Neutrophil (primary cell): ENCODE measurements around the gene DLGAP3.

Source experiments
- H3K27ac ChIP-seq: fragments of 200-600 bp; sonication (generic); 2 replicates; pipeline ENCODE4 v1.5.1; 2016; ENCODE audit warnings: mild to moderate bottlenecking, moderate library complexity
- H3K27me3 ChIP-seq: fragments of 200-600 bp; sonication (generic); 2 replicates; pipeline ENCODE4 v1.6.0; 2016; ENCODE audit warnings: mild to moderate bottlenecking
- H3K36me3 ChIP-seq: fragments of 200-600 bp; sonication (generic); 2 replicates; pipeline ENCODE4 v1.5.1; 2017
- H3K4me1 ChIP-seq, 2 experiments: fragments of 200-600 bp in 1 of 2; sonication (generic) in 1 of 2; 1 replicate in 1 of 2; 2 replicates in 1 of 2; pipeline versions ENCODE4 v1.5.1 to v1.6.1; 2013 to 2016; ENCODE audit warnings: low read depth in 1 of 2, low read length in 1 of 2, mild to moderate bottlenecking in 1 of 2, moderate library complexity in 1 of 2; ENCODE audit not compliant: control insufficient read depth in 1 of 2, insufficient read depth in 1 of 2
- H3K4me3 ChIP-seq, 2 experiments: fragments of 200-600 bp in 1 of 2; sonication (generic) in 1 of 2; 1 replicate in 1 of 2; 2 replicates in 1 of 2; pipeline ENCODE4 v1.5.1; 2013 to 2016; ENCODE audit warnings: low read depth in 1 of 2, low read length in 1 of 2, mild to moderate bottlenecking in 1 of 2, moderate library complexity in 1 of 2
- H3K9me3 ChIP-seq: fragments of 200-600 bp; sonication (generic); 2 replicates; pipeline ENCODE4 v1.5.1; 2016
- TF ChIP-seq, protein P1 (sequence below): fragments of 200-600 bp; sonication (generic); IDR thresholded peaks from 2 replicates; pipeline ENCODE4 v1.5.1; 2016; ENCODE audit warnings: antibody characterized with exemption

The DLGAP3 gene

DNA sequence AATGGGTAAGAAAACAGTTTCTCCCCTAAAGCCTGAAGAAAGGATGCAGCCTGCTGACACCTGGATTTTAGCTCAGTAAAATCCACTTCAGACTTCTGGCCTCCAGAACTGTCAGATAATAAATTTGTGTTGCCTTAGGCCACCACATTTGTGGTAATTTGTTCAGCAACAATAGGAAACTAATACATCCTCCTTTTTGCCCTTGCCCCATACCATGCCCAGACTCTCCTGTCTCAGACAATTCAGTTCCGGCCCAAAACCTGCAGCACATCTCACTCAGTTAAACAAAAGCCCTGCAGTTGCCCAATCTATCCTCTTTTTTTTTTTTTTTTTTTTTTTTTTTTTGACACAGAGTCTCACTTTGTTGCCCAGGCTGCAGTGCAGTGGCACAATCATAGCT is 95.7 kb downstream of the DLGAP3 start:
- peaks cover 0 to 17% of the 10 kb centered on the region in 2 experiments for H3K4me1 ChIP-seq

GRCh38 chr1:34831721-34832246 is 97.7 kb downstream of the DLGAP3 start:
- Histone ChIP-seq H3K4me3 (no peak overlapping the region), H3K9me3 (no peaks in the 10 kb centered on the region), H3K27ac (no peak overlapping the region), H3K36me3 (no peaks in the 10 kb centered on the region), H3K4me1 (peaks cover 0 to 17% of the 10 kb centered on the region in 2 experiments), H3K27me3 (no peaks in the 10 kb centered on the region)
- TF ChIP-seq, protein P1, sequence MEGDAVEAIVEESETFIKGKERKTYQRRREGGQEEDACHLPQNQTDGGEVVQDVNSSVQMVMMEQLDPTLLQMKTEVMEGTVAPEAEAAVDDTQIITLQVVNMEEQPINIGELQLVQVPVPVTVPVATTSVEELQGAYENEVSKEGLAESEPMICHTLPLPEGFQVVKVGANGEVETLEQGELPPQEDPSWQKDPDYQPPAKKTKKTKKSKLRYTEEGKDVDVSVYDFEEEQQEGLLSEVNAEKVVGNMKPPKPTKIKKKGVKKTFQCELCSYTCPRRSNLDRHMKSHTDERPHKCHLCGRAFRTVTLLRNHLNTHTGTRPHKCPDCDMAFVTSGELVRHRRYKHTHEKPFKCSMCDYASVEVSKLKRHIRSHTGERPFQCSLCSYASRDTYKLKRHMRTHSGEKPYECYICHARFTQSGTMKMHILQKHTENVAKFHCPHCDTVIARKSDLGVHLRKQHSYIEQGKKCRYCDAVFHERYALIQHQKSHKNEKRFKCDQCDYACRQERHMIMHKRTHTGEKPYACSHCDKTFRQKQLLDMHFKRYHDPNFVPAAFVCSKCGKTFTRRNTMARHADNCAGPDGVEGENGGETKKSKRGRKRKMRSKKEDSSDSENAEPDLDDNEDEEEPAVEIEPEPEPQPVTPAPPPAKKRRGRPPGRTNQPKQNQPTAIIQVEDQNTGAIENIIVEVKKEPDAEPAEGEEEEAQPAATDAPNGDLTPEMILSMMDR = no peak

More for the DNA sequence above, 95.7 kb downstream of the DLGAP3 start:
- no peaks in the 10 kb centered on the region for H3K36me3 ChIP-seq
- H3K27ac ChIP-seq = peak overlapping the region; percentile 43
- no peaks in the 10 kb centered on the region for H3K9me3 ChIP-seq
- no peaks in the 10 kb centered on the region for H3K27me3 ChIP-seq
- no peak overlapping the region for H3K4me3 ChIP-seq
- TF ChIP-seq, protein P1 = no peak

- Histone ChIP-seq H3K9me3 (no peaks in the 10 kb centered on the region), H3K27ac (no peak overlapping the region), H3K36me3 (no peaks in the 10 kb centered on the region), H3K27me3 (no peaks in the 10 kb centered on the region), H3K4me3 (no peak overlapping the region), H3K4me1 (peaks cover 0 to 16% of the 10 kb centered on the region in 2 experiments)
- TF ChIP-seq, protein P1 = no peak
Measured at GRCh38 chr1:34829250-34829649, 100.2 kb downstream of the DLGAP3 start.

GRCh38 chr1:34828611-34829010 is 100.8 kb downstream of the DLGAP3 start:
- no peak overlapping the region for H3K4me3 ChIP-seq
- peaks cover 0 to 13% of the 10 kb centered on the region in 2 experiments for H3K4me1 ChIP-seq
- TF ChIP-seq, protein P1 = no peak
- no peak overlapping the region for H3K27ac ChIP-seq
- no peaks in the 10 kb centered on the region for H3K27me3 ChIP-seq
- no peaks in the 10 kb centered on the region for H3K9me3 ChIP-seq
- no peaks in the 10 kb centered on the region for H3K36me3 ChIP-seq

DNA sequence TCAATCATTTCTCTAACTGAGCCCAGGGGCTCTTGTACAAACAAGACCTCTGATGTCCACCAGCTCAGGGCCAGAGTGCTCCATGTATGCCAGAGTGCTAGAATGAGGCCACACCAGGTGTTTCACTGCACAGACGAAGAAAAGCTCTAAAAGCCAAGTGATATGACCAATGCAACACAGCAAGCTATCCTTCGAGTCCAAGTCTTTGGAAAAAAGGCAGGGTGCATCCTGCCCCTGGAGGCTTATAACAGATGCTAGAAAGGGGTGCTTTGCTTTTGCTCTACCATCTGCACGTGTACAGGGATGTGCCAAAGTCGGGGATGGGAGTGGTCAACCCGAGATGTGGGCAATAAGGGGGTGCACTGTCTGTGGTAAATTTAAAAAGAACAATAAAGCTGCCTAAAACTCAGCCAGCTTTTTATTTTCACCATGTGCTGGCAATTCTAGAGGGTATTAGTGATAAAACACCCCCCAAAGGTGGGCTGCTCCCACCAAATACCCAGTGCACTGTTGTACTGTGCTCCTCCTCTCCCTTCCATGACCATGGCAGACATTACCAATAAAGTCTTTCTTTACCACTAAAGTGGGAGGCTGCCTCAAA is 102.0 kb downstream of the DLGAP3 start:
- TF ChIP-seq, protein P1 = no peak
- Histone ChIP-seq H3K4me3 (no peak overlapping the region), H3K36me3 (no peaks in the 10 kb centered on the region), H3K9me3 (no peaks in the 10 kb centered on the region), H3K4me1 (peaks cover 0 to 1% of the 10 kb centered on the region in 2 experiments), H3K27me3 (no peaks in the 10 kb centered on the region), H3K27ac (no peak overlapping the region)
